Fibroblast of mammary gland (primary cell): ENCODE data around the gene GNG7.

Source experiments
- DNase-seq: peaks from one replicate; pipeline ENCODE4 v3.0.0-alpha.2; 2010; ENCODE audit warnings: low read depth
- H3K4me3 ChIP-seq: 2 replicates; pipeline ENCODE4 v1.5.1; 2011; ENCODE audit warnings: low read depth, mild to moderate bottlenecking, low read length, moderate library complexity; ENCODE audit not compliant: control insufficient read depth
- CTCF ChIP-seq: conservative IDR thresholded peaks from 2 replicates; pipeline ENCODE4 v1.5.1; 2011; ENCODE audit warnings: low read depth, low read length, inconsistent platforms; ENCODE audit not compliant: control insufficient read depth, insufficient read depth

Gene GNG7

GRCh38 chr19:2484178-2484937 is 218.1 kb downstream of the GNG7 start:
- TF ChIP-seq CTCF: no peak
- H3K4me3 ChIP-seq: no peak overlapping the region
- no peak for DNase-seq

GRCh38 chr19:2483484-2484151 is 218.9 kb downstream of the GNG7 start:
- no peak for DNase-seq
- TF ChIP-seq CTCF: no peak
- H3K4me3 ChIP-seq: no peak overlapping the region

GRCh38 chr19:2483084-2483483 is 219.4 kb downstream of the GNG7 start:
- DNase-seq: no peak
- no peak for TF ChIP-seq CTCF
- no peak overlapping the region for H3K4me3 ChIP-seq

- no peak for TF ChIP-seq CTCF
- no peak overlapping the region for H3K4me3 ChIP-seq
- no peak for DNase-seq
Measured at GRCh38 chr19:2482354-2483038, 220.0 kb downstream of the GNG7 start.

GRCh38 chr19:2481466-2481865 is 221.0 kb downstream of the GNG7 start:
- no peak for DNase-seq
- TF ChIP-seq CTCF: no peak
- no peak overlapping the region for H3K4me3 ChIP-seq

- no peak overlapping the region for H3K4me3 ChIP-seq
- no peak for DNase-seq
- no peak for TF ChIP-seq CTCF
Measured at GRCh38 chr19:2479556-2480194, 222.8 kb downstream of the GNG7 start.
